ENCODE measurements around the gene TTYH1. TPM values are rescaled to one million over a fixed set of nuclear protein-coding genes. Genes with fewer than 3 reads are reported as not detected.

TTYH1 gene
- total RNA-seq, 4 donors from 2014 or later: 0.19 TPM; not detected in 3

GRCh38 chr19:54453921-54454780 lies 38.9 kb downstream of the TTYH1 start:
- TF ChIP-seq, protein P1, sequence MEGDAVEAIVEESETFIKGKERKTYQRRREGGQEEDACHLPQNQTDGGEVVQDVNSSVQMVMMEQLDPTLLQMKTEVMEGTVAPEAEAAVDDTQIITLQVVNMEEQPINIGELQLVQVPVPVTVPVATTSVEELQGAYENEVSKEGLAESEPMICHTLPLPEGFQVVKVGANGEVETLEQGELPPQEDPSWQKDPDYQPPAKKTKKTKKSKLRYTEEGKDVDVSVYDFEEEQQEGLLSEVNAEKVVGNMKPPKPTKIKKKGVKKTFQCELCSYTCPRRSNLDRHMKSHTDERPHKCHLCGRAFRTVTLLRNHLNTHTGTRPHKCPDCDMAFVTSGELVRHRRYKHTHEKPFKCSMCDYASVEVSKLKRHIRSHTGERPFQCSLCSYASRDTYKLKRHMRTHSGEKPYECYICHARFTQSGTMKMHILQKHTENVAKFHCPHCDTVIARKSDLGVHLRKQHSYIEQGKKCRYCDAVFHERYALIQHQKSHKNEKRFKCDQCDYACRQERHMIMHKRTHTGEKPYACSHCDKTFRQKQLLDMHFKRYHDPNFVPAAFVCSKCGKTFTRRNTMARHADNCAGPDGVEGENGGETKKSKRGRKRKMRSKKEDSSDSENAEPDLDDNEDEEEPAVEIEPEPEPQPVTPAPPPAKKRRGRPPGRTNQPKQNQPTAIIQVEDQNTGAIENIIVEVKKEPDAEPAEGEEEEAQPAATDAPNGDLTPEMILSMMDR (IDR thresholded peaks at IDR 0.05; ENCODE audit: low read depth): no peak

DNA sequence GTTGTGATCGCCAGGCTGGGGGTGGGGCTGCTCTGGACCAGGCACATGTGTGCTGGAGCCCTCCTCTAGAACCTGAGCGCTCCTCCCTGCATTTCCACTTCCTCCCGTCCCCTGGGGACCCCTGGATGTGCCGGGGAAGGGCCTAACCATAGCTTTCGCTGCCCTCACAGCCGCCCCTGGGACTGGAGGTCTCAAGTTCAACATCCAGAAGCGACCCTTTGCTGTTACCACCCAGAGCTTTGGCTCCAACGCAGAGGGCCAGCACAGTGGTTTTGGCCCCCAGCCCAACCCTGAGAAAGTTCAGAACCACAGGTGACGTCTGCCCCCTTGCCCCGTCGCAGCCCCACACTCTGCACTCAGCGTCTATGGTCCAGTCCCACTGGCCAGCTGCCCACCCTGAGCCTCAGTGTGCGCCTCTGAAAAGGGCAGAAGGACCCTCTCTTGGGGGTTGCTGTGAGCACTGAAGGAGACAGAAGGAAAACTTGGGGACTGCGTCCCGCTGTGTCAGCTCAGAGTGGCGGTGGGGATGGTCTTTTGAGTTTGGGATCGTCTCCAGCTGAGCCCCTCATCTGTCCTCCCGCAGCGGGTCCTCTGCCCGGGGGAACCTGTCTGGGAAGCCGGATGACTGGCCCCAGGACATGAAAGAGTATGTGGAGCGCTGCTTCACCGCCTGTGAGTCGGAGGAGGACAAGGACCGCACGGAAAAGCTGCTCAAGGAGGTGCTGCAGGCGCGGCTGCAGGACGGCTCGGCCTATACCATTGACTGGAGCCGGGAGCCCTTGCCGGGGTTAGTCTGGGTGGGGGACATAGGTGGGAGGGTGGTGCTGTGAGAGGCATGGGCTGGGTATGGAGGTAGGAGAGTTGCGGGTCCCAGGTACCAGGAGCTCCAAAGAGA lies 39.8 kb downstream of the TTYH1 start:
- TF ChIP-seq, protein P1 (IDR thresholded peaks at IDR 0.05; ENCODE audit: low read depth): no peak

- TF ChIP-seq, protein P1 (IDR thresholded peaks at IDR 0.05; ENCODE audit: low read depth): no peak
These were observed 40.6 kb downstream of the TTYH1 start for GRCh38 chr19:54455786-54456422.

- TF ChIP-seq, protein P1 (IDR thresholded peaks at IDR 0.05; ENCODE audit: low read depth): no peak
These were observed 41.4 kb downstream of the TTYH1 start for GRCh38 chr19:54456423-54457373.

GRCh38 chr19:54457773-54458647 lies 42.7 kb downstream of the TTYH1 start:
- TF ChIP-seq, protein P1 (IDR thresholded peaks at IDR 0.05; ENCODE audit: low read depth): no peak

Data from subcutaneous adipose tissue (tissue), 4 donors.